HK-2 (cell line): ENCODE measurements around the gene SLC6A3.

Source experiments
- DNase-seq: peaks from one replicate; pipeline ENCODE4 v3.0.0-alpha.2; 2018; ENCODE audit not compliant: unreplicated experiment

Gene SLC6A3

DNA sequence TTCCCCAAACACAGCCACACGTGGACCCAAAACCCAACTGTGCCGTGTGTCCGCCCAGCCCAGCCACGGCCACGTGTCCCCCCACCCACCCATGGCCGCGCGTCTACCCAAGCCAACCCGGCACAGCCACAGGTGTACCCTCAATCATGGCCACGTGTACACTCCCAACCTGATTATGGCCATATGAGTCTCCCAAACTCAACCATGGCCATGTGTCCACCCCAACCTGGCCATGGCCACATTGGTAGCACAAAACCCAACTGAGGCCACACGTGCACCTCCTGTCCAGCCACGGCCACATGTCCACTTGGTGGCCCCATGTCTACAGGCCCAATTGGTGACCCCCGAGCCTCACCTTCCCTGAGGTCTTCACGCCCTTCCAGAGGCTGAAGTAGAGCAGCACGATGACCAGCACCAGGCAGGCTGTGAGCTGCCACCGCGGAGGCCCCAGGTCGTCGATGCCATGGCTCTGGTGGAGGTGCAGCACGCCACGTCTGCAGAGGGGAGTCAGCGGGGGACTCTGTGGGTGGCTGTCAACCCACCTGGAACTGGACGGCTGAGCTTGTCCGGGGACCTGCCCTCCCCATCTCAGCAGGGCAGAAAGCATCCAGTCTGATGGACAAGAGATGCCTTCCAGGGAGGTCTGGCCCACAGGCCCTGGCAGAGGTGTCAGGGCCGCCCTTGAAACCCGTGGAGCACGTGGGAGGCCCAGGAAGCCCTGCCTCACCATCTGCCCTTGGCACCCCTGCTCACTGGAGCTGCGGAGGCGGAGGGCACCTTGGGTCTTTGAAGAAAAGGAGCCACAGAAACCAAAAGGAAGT, 23.5 kb downstream of the SLC6A3 start:
- DNase-seq, result no peak

DNA sequence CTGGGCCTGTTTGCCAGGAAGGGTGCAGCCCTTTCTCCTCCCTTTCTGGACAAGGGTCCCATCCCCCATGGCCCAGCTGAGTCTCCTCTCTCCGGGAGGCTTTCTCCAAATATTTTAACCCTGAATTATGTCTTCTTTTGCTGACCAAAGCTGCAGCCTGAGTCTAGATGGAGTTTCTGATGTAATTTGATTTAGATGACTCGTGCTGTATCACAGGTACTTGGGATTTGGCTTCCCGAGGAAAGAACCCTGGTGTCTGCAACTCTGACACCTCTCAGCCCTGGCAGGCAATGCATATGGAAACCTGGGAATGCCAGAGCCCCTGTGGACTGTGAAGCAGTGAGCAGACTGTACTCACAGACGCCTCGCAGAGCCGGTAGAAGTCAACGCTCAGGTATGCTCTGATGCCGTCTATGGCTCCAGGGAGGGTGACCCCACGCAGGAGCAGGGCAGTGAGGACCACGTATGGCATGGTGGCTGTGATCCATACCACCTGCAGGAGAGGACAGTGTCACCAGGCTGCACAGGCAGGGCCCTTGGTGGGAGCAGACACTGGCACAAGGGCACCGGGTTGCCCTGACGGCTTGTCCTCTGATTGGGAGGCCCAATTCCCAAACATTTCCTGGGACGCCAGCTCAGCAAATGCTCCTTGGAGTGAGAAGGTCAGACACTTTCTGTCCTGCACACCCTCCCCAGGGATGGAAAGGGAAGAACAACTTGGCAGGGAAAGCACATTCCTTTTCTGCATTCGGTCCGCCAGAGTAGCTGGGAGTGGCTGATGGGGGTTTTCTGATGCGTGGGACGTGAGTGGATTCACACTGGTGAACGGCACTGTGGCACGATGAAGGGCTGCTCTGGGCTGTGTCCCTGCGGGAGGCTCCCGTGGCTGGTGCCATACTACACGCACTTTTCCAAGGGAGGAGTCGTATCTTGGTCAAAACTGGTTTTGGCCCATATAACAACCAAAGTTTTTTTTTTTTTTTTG, 24.7 kb downstream of the SLC6A3 start:
- no peak for DNase-seq

DNA sequence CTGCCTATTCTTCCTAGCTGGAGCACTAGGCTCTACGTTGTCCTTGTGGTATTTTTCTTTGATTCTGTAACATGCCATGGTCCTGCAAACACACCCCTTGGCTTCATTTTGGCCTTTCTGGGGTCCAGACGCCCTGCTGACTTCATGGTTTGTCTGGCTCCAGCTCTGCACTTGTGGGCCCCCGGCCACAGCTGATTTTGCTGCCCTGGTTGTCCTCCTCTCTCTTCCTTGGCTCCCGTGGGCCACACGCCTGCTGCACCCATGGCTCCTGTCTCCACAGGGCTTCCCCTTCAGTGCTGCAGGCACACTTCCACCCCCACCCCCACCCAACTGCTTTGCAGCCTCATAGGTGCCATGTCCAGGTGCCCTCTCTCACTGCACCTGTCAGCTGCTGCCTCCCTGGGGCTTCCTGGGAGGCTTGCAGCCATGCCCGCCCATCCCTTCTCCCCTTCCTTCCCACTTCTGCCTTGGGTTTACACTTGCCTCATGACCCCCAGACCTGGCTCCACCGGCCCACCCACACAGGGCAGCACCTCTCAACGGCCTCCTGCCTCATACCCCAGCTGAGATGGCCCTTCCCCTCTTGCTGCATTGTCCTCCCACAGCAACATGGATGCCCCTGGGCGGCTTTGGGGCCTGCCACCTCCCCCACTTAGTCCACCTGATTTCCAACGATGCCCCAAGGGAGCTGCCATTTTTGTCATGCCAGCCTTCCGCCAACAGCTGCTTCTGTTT, 25.6 kb downstream of the SLC6A3 start:
- no peak for DNase-seq

DNA sequence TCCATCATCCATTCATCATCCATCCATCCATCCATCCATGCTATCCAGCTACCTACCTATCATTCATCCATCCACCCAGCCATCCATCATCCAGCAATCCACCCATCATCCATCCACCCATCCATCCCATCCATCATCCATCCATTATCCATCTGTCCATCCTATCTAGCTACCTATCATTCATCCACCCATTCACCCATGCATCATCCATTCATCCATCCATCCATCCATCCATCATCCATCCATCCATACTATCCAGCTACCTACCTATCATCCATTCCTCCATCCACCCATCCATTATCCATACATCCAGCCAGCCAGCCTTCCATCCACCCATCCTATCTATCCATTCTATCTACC, 26.3 kb downstream of the SLC6A3 start:
- DNase-seq, result no peak

DNA sequence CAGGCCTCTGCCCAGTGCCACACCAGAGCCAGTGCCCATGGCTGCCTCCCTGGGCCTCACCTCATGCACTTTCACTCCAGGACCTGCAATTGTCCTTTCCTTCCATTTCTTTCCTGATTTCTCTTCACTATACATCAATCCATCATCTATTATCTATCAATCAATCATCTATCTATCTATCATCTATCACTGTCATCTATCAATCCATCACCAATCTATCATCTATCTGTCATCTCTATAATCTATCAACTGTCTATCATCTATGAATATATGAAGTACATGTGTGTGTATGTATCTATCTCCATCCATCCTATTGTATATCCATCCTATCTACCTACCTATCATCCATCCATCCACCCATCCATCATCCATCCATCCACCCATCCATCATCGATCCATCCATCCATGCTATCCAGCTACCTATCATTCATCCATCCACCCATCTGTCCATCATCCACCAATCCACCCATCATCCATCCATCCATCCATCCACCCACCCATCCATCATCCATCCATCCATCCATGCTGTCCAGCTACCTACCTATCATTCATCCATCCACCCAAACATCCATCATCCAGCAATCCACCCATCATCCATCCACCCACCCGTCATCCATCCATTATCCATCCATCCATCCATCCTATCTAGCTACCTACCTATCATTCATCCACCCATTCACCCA, 26.9 kb downstream of the SLC6A3 start:
- no peak for DNase-seq

DNA sequence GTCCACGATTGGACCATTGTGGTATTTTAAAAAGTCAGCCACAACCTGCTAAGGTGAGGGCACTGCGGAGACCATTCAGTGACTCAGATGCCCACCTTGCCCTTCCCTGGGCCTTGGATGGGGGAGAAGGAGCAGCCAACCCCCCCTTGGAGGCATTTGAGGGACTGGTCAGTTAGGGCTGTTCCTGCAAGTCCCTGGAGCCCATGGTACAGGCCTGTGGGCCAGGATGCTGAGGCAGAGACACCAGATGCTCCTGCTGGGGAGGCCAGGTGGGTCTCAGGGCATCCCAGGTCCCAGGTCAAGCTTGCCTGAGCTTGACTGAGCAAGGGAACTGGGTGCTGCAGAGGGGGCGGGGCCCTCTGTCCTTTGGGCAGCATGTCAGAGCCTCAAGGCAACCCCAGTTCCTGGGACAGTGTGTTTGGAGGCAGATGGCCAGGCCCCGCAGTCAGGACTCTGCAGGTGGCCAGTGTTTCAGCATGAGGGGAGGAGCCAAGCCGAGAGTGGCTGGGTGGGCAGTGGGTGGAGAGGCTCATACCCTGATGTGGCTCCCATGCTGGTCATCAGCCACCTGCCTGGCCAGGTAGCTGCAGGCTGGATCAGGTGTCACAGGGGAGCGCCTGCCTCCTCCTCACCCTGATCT, 27.5 kb downstream of the SLC6A3 start:
- no peak for DNase-seq

DNA sequence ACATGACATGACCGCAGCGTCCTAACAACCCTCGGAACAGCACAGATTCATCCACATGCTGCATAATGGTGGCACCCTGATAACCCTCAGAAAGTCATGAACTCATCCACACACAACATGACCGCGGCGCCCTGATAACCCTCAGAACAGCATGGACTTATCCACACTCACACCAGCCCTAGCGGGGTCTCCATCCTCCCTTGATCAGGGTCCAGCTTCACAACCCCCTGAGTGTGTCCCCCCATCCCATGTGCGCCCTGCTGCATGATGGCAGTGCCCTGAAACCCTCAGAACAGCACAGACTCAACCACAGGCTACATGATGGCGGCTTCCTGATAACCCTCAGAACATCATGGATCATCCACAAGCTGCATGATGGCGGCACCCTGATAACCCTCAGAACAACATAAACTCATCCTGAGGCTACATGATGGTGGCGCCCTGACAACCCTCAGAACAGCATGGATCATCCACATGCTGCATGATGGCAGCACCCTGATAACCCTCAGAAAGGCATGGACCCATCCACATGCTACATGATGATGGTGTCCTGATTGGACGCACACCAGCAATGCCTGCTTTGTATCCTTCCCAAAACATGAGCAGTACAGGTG, 28.3 kb downstream of the SLC6A3 start:
- no peak for DNase-seq

DNA sequence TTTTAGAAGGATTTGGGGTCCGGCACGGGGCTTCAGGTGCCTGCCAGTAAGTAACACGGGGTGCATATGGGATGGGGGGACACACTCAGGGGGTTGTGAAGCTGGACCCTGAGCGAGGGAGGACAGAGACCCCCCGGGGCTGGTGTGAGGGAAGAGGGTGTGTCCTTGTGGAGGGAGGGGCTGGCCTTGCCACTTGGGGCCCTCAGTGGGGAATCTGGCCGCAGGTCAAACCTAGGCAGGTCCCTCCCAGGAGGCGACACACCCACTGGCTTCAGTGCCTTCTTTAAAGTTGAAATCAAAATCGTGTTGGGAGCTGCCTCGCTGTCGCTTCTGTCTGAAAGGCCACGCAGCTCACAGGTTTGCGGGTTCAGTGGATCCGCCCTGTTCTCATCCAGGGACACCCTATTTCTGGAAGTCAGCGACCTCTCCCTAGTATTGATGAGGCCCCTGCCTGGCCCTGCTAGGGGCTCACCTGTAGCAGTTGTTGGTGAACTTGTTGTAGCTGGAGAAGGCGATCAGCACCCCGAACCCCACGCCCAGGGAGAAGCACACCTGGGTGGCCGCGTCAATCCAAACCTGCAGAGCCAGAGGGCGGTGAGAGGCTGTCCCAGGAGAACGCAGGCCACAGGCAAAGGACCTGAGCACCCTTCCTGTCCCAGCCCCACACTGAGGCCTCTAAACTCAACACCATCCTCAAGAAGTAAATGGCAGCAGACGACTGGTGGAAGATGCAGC, 29.4 kb downstream of the SLC6A3 start:
- no peak for DNase-seq

DNA sequence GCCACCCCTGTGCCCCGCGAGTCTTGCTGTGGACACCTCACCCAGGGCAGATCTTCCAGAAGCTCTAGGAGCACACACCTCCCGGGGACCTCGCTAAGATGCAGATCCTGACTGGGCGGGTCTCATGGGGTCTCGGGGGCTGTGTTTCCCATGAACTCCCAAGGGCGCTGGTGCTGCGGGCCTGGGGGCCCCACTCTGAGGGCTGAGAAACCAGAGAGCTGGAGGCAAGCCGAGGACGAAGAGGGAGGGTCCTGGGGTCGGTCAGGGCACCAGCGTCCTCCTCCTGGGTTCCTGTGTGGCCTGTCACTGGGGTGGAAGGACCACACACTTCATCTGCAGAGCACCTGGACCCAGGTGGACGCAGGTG, 30.2 kb downstream of the SLC6A3 start:
- DNase-seq, result no peak

DNA sequence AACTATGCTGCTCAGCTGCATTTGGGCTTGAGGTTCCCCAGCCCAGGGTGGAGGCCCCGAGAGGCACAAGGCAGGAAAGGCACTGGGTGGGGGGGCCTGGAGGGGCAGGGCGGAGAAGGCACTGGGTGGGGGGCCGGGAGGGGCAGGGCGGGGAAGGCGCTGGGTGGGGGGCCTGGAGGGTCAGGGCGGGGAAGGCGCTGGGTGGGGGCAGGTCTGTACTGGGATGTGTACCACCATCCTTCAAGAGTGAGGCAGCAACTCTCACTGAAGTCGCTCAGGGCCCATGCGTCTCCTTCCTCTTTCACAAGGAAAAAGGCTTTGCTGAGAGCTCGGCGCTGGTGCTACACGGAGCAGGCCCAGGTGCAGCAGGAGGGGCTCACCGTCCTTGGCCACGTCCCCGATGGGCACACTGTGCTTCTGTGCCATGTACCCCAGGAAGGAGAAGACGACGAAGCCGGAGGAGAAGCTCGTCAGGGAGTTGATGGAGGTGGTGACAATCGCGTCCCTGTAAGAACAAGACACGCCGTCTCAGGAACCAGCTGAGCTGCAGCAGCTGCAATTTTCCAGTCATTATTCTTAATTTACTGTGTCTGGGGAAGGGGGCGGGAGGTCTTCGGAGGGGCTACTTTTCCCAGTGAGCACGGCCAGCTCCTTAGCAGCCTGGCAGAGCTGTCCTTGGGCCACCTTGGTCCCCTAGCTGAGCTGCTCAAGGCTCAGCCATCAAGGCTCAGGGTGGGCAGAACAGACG, 30.8 kb downstream of the SLC6A3 start:
- DNase-seq, result no peak

DNA sequence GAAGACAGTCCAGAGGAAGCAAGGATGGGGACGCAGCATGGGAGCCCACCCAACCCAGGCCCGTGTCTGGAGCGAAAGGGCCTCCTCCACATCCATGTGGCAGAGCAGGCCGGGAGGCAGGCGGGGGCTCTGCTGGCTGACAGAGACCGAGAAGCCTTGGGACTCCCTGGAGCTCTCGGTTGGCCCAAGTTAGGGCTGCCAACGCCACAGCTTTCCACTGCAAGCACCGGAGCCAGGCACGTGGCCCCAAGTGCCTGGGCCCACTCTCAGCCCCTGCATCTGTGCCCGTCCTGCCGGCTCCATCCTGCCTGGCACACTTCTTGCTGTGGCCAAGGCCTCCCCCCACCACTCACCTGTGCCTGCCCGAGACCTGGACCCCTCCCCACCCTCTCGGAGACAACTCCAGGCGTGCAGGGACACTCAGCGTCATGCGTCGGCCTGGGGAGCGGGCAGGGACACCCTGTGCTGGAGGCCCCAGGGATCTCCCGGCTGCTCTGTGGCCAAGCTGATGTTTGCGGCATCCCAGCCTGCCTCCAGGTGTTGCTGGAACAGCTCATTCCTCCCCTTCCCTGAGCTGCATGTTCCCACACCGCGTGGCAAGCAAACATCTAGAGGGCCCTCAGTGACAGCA, 31.5 kb downstream of the SLC6A3 start:
- DNase-seq, result no peak

DNA sequence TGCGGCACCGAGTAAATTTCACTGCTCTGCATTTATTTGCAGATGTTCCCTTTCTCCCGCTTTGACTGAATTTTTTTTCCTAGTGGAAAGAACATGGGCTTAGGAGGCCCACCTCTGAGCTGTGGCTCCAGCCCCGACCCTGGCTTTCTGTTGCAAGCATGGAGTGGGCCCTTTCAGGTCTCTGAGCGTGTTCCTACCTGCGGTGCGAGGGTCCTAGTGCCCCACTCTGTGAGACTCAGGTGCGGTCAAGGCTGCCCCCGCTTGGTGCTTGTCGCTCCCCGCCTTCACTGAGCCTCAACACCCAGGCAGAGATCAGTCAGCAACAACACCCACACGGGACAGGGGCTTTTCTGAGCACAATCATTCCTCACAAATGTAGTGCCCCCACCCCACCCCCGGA, 32.0 kb downstream of the SLC6A3 start:
- DNase-seq, result no peak

DNA sequence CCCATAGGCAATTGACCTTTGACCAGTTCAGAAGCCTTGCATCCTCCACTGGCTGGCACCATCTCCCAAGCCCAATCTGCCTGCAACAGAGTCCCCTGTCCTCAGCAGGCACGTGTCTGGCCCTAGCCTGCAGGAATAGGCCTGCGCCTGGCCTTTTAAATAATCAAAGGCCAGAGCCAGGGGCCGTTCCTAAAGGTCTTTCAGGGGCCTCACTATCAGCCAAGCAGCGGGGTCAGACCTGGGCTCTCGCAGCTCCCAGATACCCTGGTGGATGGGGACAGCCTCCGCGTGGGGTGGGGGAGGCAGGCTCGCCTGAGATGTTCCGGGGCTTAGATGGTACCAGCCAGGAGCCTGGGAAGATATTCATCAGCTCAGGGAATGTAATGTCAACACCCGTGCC, 32.6 kb downstream of the SLC6A3 start:
- DNase-seq, result no peak

DNA sequence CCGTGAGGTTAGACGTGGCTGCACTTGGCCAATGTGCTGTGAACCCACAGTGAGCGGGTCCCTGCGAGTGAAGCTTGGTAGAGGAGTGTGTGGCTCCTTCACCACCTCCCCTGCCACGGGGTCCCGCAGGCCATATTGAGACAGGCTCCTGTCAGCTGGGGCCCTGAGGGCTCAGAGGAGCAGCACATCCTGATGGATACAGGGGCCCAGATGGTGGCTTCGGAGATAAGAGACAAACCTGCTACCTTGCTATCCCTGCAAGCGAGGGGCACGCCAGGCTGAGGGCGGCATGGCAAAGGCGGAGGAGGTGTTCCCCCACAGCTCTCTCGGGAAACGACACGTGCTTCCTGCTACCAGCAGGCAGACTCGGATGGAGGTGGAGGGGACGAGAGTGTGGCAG, 33.1 kb downstream of the SLC6A3 start:
- DNase-seq, result no peak

DNA sequence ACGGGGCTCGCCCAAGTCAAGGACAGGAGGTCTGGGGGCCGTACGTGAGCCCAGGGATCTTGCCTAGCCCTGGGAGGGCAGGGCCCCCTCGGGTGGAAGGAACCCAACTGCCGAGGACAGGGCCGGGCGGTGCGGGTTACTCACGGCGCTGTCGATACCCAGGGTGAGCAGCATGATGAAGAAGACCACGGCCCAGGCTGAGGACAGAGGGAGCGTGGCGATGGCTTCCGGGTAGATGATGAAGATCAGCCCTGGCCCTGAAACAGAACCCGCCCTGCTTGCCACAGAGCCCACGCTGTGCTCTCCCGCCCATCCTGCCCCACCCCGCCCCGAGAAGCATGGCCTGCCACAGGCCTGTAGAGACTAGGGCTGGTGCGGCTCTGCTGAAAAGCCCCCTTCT, 34.1 kb downstream of the SLC6A3 start:
- no peak for DNase-seq

DNA sequence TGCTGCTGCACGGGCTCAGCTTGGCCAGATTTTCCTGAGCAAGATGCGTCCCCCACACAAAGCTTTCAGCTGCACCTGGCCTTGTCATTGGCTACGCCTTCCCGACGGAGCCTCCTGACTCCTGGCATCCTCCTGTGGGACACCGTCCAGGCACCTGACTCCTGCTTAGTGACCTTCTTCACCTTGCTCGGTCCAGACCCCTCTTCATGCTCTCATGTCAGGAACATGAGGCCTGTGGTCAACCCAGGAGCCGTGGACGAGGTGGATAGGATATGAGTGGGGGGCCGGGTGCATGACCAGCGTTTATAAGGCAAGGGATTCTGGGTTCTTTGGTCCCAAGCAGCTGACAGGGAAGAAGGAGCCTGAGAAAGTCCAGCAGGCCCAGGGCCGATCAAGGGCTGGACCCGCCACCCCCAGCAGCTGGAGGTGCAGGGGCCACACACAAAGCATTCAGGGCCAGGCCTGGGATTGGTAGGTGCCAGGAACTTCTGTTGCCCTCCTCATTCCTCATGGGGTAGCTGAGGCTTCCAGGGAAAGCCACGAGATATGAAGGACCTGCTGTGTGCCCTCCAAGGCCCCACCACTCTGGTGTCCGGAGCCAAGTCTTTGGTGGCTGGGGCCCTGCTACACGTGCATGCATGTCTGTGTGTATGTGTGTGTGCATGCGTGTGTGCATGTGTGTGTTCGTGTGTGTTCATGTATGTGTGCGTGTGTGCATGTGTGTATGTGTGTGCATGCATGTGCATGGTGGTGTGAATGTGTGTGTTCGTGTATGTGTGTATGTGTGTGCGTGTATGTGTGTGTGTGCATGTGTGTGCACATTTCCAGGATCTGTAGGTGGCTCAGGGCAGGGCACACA, 34.9 kb downstream of the SLC6A3 start:
- no peak for DNase-seq

DNA sequence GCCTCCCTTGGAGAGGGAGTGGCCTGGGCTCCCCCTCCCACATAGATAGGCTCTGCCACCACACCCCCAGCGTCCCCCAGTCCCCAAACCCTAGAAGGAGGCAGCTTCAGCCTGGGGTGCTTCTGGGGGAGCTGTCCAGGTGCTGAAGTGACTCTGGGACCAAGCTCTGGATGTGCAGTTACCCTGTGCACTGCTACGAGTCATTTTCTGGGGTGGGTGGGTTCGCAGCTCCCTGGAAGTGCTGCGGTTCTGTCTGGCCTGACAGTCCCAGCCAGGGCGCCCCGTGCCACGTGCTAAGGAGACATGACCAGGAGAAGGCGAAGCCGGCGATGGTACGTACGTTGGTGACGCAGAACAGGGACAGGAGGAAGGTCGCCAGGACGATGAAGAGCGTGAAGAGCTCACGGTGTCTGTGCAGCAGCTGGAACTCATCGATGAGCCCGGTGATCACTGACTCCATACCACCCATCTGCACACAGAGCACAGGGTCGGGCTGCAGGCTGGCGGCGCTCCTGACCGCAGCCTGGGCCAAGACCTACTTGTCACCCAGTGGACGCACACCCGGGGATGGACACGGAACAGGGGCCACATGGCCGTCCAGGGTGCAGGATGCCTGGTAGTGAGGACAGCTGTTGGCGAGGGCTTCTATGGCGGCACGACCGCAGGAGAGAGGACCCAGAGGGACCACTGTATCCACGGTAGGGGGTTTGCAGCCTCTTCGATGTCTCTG, 35.7 kb downstream of the SLC6A3 start:
- DNase-seq, result peak; percentile 18
